ENCODE data around the gene NME5.
"Not testable (repeated sequence)": the region's sequence is repeated elsewhere in the genome, so short reads cannot be mapped to it uniquely, and the experiment has no call there.

NME5 gene, protein sequence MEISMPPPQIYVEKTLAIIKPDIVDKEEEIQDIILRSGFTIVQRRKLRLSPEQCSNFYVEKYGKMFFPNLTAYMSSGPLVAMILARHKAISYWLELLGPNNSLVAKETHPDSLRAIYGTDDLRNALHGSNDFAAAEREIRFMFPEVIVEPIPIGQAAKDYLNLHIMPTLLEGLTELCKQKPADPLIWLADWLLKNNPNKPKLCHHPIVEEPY

DNA sequence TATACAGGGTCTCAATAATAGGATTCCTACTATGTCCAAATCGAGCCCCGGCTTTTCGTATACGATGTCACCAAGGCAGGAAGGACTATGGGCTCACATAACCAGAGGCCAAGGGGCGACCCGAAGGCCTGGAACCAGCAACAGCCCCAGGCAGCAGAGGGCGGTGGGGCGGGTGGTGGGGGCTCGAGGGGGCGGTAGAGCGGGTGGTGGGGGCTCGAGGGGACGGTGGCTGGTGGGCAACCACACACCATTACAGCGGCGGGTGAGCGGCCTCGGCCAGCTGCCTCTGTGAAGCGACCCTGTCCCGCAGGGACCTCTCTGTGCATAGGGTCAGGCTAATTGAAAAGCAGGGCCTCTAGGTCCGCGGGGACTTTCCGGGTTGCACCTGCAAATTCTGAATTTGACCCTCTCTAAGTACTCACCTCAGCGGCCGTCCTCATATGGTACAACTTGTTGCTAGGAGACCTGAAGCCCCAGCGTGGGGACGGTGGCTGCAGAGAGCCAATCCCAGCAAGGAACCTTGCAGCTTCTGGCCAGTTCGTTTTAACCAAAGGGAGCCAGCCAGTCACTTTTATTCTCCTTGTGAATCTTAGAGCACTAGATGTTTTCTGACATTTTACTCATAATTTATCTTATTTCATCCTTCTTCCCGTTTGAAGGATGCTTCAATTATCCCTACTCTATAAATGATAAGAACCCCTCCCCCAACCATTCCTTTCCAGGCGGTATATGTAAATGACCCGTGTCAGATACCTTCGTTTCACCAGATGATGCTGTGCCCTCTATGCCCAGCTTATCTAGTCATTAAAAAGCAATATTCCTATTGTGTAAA lies at the start of gene NME5:
Gene NME5 (minus strand): TSS at position 480 of the 832 bp plus-strand sequence. CDS start 648 bp downstream, outside the sequence.
- peak; percentile 71 for DNase-seq

- no peak for DNase-seq
These were observed 49.4 kb upstream of the NME5 start for GRCh38 chr5:138188626-138189025.

GRCh38 chr5:138186002-138186447 lies 46.8 kb upstream of the NME5 start:
- DNase-seq: no peak

- DNase-seq: no peak
These were observed 43.6 kb upstream of the NME5 start for GRCh38 chr5:138182808-138183207.

DNA sequence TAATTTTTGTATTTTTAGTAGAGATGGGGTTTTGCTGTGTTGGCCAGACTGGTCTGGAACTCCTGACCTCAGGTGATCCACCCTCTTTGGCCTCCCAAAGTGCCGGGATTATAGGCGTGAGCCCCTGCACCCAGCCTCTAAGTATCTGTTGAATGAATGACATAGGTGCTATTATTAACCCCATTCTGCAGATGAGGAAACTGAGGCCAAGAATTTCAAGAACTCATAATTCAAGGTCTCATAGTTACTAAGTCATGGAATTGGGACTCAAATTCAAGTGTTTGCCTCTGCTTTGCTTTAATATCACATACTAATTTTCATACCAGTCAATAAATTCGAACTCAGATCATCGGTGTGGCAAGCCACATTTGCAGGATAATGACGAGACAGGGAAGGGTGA lies 41.6 kb upstream of the NME5 start:
- no peak for DNase-seq

DNA sequence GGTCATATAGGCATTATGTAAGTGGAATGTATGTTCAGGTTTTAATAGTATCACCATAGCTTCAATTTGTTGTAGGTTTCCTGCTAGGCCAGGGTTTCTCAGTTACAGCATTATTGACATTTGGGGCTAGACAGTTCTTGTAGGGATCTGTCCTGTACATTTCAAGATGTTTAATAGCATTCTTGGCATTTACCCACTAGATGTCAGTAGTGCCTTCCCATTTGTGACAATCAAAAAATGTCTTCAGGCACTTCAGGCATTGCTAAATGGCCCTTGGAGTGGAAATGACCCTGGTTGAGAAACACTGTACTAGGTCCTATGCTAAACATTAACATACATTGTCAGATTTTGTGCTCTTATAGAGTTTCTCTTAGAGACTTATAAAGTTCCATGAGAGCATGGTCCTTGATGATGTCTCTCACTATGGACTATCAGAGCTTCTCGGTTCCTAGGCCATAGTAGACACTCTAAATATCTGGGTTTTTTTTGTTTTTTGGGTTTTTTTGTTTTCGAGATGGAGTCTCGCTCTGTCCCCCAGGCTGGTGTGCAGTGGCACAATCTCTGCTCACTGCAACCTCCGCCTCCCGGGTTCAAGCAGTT lies 41.1 kb upstream of the NME5 start:
- peak; percentile 60 for DNase-seq

DNA sequence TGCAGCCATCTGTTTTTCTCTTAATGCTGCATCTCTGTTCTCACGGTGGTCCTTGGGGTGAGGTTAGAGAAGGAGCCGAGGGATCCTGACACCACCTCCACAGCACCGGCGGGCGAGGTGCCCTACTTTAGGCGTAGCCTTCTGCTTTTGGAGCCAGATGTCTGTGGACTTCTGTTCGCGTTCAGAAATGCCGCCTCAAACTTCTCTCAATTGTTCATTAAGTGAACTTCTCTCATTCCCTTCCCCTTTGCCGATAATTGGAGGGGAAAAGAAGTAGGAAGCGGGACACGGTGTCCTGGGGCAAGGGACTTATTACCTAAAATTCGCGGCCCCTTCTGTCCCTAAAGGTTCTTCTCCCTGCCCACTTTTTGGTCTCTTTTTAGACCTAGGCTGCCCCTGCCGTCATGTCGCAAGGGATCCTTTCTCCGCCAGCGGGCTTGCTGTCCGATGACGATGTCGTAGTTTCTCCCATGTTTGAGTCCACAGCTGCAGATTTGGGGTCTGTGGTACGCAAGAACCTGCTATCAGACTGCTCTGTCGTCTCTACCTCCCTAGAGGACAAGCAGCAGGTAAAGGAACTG lies 40.1 kb upstream of the NME5 start:
- DNase-seq: no peak

DNA sequence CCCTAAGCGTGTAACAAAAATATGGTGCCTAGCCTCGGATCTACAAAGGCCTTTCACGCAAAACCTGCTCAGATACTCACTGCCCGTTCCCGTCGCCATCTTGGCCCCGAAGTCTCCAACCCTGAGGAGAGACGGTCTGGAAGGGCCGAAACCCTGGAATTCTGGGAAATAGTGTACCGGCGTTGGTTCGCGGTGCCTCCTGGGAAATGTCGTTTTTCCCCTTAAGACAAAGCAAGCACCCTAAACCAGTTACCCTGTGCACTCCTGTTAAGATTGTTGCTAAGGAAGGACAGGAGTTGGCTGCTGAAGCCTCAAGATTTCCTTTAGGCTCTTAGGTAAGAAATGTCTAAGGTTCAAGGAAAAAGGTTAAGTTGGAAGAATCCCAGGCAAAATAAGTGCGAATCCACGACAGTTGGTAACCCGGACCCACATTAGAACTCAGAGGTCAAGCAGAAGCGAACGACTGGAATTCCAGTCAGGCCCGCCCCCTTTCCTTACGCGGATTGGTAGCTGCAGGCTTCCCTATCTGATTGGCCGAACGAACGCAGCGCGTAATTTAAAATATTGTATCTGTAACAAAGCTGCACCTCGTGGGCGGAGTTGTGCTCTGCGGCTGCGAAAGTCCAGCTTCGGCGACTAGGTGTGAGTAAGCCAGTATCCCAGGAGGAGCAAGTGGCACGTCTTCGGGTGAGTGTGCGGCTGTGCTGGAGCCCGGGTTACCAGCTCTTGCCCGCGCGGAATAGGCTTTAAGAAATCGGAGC lies 39.5 kb upstream of the NME5 start, which contains the start of the genes BRD8 and KIF20A:
Gene BRD8 (minus strand): TSS at position 115 of the 761 bp plus-strand sequence. CDS start 16 bp downstream, at position 99.
Gene KIF20A (plus strand): TSS at position 597 of the 761 bp plus-strand sequence. CDS start 569 bp downstream, outside the sequence.
- DNase-seq: peak; percentile 98

GRCh38 chr5:138177941-138178515 lies 38.8 kb upstream of the NME5 start:
- peak; percentile 8 for DNase-seq

GRCh38 chr5:138170299-138170698 lies 31.1 kb upstream of the NME5 start:
- DNase-seq: no peak

GRCh38 chr5:138169124-138169523 lies 29.9 kb upstream of the NME5 start:
- no peak for DNase-seq

DNA sequence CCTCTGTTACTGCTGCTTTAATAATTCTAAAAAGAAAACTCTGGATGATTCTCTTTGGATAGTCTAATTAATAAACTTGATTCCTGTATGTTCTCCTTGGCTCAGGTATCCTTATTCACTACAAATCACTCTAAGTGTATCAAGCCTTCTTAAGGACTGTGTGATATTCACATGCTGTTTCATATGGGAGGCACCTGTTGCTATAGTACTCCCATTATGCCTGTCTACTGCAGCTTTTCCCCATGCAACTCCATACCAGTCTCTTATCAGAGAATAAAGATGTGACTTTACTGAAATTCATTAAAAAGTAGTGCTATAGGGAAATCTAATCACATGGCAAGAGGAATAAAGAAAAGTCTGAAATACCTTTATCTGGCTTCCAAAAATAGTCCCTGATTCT lies 24.5 kb upstream of the NME5 start:
- DNase-seq: no peak

DNA sequence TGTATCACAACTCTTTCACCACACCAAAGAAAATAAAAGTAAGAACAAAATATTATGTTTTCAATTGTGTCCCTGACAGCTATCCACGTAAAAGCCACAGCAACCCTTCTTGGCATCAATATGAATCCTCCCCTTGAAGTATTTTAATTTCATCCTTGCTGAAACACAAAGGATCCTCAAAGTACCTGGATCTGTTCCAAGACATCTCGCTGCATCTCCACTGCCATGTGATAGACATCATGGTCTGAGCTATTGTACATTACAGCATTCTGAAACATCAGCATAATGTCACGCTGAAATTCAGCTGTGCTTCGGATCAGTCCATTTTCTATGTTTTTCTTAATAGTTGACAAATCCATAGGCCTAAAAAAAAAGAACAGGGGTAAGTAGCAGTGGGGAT lies 21.5 kb upstream of the NME5 start:
- DNase-seq: no peak

- no peak for DNase-seq
These were observed 20.4 kb upstream of the NME5 start for GRCh38 chr5:138159666-138160065.

- DNase-seq: no peak
These were observed 18.4 kb upstream of the NME5 start for GRCh38 chr5:138157626-138158025.

DNA sequence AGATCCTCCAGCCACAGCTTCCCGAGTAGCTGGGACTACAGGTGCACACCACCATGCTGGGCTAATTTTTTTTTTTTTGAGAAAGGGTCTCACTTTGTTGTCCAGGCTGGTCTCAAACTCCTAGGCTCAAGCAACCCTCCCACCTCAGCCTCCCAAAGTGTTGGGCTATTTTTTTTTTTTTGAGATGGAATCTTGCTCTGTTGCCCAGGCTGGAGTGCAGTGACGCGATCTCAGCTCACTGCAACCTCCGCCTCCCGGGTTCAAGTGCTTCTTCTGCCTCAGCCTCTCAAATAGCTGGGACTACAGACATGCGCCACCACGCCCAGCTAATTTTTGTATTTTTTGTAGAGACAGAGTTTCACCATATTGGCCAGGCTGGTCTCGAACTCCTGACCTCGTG lies 16.7 kb upstream of the NME5 start:
- not testable (repeated sequence) for DNase-seq

DNA sequence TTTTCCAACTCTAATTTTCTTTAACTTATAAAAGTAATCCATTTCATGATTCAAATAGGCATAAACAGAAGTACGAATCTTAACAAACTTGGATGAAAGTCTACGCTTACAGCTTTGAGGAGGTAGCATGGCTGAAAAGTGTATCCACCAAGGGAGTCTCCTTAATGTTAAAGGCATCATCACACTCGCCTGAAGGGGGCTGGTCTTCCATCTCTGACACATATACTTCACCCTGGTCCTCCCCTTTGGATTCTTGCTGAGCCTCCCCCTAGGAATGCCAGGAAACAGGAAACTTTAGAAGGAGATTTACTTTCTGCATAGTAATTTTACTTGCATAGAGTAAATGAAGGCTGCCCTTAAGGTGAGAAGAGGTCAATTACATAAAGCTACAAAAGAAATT lies 10.3 kb upstream of the NME5 start:
- DNase-seq: no peak

- DNase-seq: no peak
These were observed 9.6 kb upstream of the NME5 start for GRCh38 chr5:138148811-138149210.

DNA sequence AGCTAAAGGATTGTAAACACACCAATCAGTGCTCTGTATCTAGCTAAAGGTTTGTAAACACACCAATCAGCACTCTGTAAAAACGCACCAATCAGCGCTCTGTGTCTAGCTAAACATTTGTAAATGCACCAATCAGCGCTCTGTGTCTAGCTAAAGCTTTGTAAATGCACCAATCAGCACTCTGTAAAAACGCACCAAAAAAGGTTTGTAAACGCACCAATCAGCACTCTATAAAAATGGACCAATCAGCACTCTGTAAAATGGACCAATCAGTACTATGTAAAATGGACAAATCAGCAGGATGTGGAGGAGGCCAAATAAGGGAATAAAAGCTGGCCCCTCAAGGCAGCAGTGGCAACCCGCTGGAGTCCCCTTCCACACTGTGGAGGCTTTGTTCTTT lies 4.3 kb upstream of the NME5 start:
- not testable (repeated sequence) for DNase-seq

DNA sequence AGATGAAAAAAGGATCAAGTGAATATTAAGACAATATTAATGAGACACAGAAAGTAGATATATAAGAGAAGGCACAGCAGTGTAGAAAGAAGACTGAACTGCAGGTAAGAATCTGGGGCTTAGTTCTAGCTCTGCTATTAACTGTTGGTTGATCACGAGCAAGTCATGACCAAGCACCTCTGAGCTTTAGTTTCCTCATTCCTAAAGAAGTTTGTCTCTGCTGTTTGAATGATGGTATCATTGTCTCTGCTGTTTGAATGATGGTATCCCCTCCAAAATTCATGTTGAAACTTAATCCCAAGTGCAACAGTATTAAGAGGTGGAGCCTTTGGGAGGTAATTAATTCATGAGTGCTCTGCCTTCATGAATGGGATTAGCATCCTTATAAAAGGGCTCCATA lies 2.5 kb upstream of the NME5 start:
- DNase-seq: no peak

- no peak for DNase-seq
These were observed 1.0 kb upstream of the NME5 start for GRCh38 chr5:138140268-138140667.

DNA sequence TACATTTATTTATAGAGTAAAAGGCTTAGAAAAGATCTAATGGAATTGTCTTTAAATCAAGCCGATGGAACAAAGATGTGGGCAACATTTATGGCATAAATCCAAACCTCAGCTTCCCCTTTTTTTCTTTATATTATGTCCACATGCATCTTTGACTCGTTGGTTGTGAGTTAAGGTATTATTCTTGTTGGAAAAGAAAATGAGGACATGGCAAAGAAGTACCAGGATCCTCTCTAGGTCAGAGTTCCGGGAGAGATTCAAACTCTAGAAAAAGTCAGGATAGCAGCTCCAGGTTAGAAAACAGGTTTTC lies 508 bp upstream of the NME5 start:
- DNase-seq: no peak

Data from NCI-H526 treated with DMSO at 0.1 percent for 48 hours (cell line).